C4-2B (cell line): ENCODE data around the gene ACTL8.

Experiments used
- ZFX ChIP-seq: fragments of 450-650 bp; IDR thresholded peaks from 2 replicates; pipeline ENCODE4 v1.6.1; 2017
- TF ChIP-seq, protein P1 (sequence below): fragments of 450-650 bp; conservative IDR thresholded peaks from 2 replicates; pipeline ENCODE4 v1.5.1; 2017; ENCODE audit warnings: mild to moderate bottlenecking

DNA sequence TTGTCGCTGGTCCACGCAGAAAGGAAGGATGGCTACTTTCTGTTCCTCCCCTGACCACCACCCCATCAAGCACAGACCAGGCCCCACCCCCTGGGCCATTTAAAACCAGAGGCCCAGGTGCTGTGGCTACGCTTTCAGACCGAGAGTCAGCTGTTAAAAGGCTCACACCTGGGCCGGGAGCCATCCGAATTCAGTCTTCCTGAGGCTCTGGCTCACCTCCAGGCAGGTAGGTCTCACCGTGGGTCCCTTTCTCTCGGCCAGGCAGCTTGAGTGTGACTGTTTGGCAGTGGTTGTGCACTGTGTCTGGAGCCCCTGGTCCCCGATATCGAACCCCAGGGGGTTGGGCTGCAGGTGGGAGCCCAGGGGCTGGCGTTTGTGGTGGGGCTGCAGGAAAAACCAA, 7.2 kb downstream of the ACTL8 start:
- TF ChIP-seq, protein P1, sequence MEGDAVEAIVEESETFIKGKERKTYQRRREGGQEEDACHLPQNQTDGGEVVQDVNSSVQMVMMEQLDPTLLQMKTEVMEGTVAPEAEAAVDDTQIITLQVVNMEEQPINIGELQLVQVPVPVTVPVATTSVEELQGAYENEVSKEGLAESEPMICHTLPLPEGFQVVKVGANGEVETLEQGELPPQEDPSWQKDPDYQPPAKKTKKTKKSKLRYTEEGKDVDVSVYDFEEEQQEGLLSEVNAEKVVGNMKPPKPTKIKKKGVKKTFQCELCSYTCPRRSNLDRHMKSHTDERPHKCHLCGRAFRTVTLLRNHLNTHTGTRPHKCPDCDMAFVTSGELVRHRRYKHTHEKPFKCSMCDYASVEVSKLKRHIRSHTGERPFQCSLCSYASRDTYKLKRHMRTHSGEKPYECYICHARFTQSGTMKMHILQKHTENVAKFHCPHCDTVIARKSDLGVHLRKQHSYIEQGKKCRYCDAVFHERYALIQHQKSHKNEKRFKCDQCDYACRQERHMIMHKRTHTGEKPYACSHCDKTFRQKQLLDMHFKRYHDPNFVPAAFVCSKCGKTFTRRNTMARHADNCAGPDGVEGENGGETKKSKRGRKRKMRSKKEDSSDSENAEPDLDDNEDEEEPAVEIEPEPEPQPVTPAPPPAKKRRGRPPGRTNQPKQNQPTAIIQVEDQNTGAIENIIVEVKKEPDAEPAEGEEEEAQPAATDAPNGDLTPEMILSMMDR = no peak
- TF ChIP-seq ZFX = no peak
